Kidney capillary endothelial cell (primary cell): ENCODE measurements around the gene NOD1.
A peak's percentile ranks its signal among the peaks of the same experiment; 100 is the strongest.
"Not testable (repeated sequence)": the region's sequence is repeated elsewhere in the genome, so short reads cannot be mapped to it uniquely, and the experiment has no call there.

Experiments used
- DNase-seq: peaks from one replicate; pipeline ENCODE4 v3.0.0-alpha.2; 2018; ENCODE audit warnings: low spot score

Gene NOD1

DNA sequence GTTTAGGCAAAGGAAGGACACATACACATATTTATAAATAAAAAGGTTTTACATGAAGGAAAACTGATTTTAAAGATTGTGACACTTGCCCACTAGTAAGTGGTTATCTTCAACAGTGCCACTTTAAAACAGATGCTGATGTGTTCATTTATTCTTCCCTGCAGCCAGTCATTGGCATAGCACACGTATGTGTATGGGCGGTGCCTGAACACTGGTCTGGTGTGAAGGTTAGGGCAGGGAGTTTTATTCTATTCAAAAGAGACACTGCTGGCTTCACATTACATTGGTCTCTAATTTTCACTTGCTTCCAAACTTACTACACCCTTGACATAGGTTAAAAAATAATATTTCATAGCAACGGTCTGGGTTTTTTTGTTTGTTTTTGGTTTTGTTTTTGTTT is 57.9 kb downstream of the NOD1 start:
- no peak for DNase-seq

GRCh38 chr7:30420080-30420479 is 58.5 kb downstream of the NOD1 start:
- DNase-seq: not testable (repeated sequence)

- no peak for DNase-seq
Measured at GRCh38 chr7:30413864-30414263, 64.7 kb downstream of the NOD1 start.

- peak; percentile 79 for DNase-seq
Measured at GRCh38 chr7:30412782-30413504, 65.6 kb downstream of the NOD1 start.

GRCh38 chr7:30411897-30412296 is 66.7 kb downstream of the NOD1 start:
- DNase-seq: no peak

GRCh38 chr7:30411173-30411572 is 67.4 kb downstream of the NOD1 start:
- DNase-seq: no peak

DNA sequence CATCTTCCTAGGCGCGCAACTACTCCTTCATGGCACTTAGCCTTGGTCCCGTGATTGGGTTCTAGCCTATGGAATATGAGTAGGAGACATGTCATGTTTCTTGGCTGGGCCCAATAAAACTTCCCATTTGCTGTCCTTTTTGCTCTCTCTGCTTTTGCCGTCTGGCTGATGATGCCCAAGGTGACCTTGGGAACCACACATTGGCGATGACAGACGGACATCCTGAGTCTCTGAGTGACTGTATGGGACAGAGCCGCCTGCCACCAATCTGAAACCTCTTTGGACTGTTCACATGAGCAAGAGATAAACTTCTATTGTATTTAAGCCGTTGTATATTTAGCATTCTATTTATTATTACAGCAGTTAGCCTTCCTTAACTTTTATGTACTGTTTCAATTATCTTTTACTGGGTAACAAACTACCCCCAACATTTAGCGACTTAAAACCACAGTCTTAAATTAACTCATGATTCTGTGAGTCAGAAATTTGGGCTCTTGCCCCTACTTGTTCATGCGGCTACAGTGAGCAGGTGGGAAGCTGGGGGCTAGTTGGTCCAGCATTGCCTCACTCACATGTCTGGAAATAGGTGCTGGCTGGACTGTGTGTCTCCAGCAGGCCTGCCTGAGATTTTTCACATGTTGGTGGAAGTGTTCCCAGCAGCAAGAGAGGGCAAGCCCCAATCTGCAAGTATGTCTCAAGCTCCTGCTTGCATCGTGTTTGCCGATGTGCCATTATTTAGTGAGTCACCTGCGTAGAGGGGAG is 71.7 kb downstream of the NOD1 start:
- DNase-seq: no peak

DNA sequence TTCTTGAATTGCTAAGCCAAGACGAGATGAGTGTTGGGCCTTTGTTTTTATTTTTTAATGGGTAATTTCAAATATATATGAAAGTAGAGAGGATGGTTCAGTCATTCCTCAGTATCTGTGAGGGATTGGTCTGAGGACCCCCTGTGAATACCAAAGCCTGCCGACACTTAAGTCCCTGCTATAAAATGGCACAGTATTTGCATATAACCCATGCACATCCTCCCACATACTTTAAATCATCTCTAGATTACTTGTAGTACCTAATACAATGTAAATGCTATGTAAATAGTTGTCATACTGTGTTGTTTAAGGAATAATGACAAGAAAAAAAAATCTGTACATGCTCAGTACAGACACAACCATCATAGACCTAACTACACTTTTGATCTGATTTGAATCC is 73.4 kb downstream of the NOD1 start:
- no peak for DNase-seq

GRCh38 chr7:30403477-30403876 is 75.1 kb downstream of the NOD1 start:
- no peak for DNase-seq

- no peak for DNase-seq
Measured at GRCh38 chr7:30396389-30396788, 82.2 kb downstream of the NOD1 start.

- DNase-seq: no peak
Measured at GRCh38 chr7:30395676-30396075, 82.9 kb downstream of the NOD1 start.

GRCh38 chr7:30391806-30392205 is 86.8 kb downstream of the NOD1 start:
- no peak for DNase-seq

DNA sequence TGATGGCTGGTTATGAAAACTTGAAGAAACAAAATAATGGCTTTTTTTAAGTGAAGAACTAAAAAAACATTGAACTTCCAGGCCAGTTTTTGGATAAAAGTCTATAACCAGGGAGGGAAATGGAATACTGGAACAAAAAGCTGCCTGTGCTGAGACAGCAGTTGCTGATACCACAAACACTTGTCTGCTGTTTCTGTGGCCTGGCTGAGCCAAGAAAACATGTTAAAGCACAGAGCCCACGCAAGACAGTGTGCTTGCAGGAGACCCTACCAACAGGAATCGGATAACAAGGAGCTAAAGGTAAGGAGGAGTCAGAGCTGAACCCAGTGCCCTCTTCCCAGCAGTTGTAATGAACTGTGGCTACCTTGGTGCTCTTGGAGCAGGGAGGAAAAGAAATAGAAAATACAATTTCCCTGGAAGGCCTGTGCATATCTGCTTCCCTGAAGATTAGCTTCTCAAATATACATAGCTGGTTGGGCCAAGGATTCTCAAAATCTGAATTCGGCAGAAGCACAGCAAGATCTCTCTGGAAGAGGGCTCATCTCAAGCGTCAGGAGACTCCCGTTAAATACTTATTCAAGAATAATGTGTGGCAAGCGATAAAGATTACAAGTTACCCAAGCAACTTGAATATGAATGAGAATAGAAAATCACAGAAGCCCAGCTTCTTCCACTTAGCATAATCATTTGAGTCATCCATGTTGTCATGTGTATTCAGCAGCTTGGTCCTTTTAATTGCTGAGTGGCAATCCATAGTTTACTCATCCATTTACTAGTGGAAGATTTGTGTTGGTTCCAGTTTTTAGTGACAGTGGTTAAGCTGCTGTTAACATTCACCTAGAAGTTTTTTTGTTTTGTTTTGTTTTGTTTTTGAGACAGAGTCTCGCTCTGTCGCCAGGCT is 87.6 kb downstream of the NOD1 start:
- DNase-seq: no peak

DNA sequence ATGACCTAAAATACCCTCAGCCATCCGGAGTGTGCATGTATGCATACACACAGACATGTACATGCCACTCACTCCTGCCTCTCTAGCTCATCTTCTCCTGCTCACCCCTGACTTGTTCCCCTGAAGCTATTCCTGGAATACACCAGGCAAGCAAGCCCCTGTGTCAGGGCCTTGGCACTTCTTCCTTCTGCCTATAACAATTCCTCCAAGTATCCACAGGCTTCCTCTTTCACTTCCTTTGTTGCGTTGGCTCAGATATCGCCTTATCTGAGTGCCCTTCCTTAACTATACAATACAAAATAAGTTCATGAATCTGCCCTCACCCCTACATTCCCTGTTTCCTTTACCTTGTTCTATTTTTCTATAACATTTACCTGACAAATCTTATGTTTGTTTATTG is 88.8 kb downstream of the NOD1 start:
- no peak for DNase-seq

DNA sequence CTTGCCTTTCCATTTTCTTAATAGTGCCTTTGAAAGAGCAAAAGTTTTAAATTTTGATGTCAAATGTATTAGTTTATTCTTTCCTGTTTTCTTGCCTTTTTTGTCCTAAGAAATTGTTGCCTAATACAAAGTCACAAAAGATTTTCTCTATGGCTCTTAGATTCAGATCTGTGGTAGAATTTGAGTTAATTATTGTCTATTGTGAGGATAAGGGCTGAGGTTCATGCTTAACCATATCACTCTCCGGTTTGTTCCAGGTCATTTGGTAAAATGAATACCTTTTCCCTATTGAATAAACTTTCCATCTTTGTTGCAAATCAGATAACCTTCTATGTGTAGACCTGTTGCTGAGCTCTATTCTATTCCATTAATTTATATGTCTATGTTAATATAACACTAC is 96.0 kb downstream of the NOD1 start:
- DNase-seq: no peak

GRCh38 chr7:30380824-30381223 is 97.8 kb downstream of the NOD1 start:
- DNase-seq: not testable (repeated sequence)

DNA sequence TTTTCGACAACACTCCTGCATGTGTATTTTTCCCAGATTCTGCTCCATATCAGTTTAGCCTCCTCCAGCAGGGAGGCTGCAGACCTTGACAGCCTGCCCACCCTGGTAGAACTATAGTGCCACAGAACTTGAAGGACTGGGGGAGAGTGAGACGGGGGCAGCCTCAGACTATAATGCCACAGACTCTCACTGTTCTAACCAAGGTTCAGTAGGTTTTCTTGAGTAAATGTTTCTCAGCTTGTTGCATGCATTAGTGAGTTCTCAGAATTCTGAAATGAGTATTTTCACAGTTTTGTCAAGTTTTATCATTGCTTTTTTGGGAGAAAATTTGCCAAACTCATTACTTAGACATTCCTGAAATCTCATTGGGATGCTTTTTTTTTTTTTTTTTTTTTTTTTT is 98.3 kb downstream of the NOD1 start:
- DNase-seq: no peak

- no peak for DNase-seq
Measured at GRCh38 chr7:30379741-30380140, 98.8 kb downstream of the NOD1 start.

GRCh38 chr7:30379131-30379530 is 99.5 kb downstream of the NOD1 start:
- DNase-seq: no peak

DNA sequence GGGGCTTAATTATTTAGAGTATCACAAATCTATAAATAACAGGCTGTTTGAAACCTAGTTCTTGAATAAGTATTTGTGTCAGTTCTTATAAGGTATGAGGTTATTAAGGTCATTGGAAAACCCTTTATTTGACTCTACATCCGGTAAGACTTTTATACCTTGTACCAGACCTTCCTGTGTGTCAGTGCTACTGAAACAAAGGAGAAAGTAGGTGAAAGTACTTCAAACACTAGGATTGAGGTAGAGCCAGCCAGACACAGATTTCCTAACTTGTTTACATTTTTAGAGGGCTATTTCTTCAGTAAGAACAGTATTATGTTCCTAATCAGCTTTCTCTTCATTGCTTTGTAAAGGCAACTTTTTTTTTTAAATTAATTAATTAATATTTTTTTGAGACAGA is 100.3 kb downstream of the NOD1 start:
- no peak for DNase-seq
